RPMI7951 (cell line): ENCODE measurements around the gene CSF2. TPM values are rescaled to one million over a fixed set of nuclear protein-coding genes. Genes with fewer than 3 reads are reported as not detected.
"Not testable (repeated sequence)": the region's sequence is repeated elsewhere in the genome, so short reads cannot be mapped to it uniquely, and the experiment has no call there.

ENCODE experiments used
- DNase-seq: peaks from one replicate; pipeline ENCODE4 v3.0.0-alpha.2; 2012; ENCODE audit warnings: low read depth
- total RNA-seq: library from RNA; depleted of rRNA; stranded (reverse); fragments of >200 nt; shearing (Covaris generic); gene quantifications from 2 replicates; pipeline ENCODE4 v1.2.3, GENCODE V29; 2014; rRNA removed

The CSF2 gene
- total RNA-seq, 1 experiment from 2014 or later, result 4.8 TPM

DNA sequence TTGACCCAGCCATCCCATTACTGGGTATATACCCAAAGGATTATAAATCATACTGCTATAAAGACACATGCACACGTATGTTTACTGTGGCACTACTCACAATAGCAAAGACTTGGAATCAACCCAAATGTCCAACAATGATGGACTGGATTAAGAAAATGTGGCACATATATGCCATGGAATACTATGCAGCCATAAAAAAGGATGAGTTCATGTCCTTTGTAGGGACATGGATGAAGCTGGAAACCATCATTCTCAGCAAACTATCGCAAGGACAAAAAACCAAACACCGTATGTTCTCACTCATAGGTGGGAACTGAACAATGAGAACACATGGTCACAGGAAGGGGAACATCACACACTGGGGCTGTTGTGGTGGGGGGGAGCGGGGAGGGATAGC is 35.4 kb downstream of the CSF2 start:
- not testable (repeated sequence) for DNase-seq

DNA sequence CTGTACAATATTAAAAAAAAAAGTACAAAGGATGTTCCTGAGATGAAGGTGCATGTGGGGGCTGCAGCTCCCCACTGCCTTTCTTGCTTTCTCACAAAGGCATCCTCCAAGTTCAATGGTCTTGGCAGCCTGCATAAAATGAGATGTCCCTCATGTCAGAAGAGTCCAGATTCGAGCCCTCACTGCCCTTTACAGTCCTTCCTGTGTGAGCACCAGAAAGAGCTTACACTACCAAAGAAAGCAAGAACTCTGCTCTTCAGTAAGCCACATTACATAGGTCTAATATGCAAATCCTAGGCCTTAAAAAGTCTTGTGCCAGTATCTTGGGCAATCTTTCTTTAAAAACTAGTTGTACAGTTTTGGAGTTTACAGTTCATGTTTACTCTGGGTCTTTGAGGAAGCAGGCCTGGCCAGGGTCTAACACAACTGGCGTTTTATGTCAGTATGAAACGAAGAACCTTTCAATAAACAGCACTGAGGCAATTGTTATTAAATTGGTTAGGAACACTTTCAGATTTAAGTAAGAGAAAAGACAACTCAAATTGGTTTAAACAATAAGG is 36.0 kb downstream of the CSF2 start:
- no peak for DNase-seq

GRCh38 chr5:132110195-132110594 is 36.6 kb downstream of the CSF2 start:
- DNase-seq, result no peak

DNA sequence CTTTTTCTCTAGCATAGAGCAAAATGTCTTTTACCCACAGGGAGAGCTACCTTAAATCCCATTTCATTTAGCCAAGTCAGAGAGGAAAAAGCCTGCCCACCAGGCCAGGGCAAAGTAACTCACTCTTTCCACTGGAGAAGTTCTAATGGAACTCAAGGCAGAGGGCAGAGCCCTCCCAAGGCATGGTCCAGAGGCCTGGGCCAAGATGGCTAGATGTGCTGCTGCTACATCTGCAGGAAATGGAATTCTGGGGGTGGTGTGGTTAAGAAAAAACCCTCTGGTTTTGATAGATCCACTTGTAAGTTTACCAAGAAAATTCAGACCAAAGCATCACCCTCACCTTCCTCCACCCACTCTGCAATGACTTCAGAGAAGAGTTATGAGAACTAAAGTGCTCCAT is 37.3 kb downstream of the CSF2 start:
- DNase-seq, result no peak

DNA sequence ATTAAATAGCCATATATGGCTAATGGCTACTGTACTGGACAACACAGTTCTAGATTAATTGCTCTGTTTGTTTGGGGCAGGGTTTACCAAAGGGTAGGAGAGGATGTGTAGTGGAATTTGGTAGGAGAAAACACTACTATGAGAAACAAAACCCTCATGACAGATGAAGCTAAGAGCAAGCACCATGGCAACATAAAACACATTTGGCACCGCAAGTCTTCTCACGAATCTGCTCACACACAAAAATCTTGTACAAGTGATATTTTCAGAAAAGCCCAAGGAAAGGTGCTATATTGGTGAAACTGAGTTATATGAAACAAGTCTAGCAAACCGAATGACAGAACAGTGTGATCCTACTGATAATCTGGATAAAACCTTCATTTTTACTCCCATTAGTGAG is 38.5 kb downstream of the CSF2 start:
- DNase-seq, result no peak

DNA sequence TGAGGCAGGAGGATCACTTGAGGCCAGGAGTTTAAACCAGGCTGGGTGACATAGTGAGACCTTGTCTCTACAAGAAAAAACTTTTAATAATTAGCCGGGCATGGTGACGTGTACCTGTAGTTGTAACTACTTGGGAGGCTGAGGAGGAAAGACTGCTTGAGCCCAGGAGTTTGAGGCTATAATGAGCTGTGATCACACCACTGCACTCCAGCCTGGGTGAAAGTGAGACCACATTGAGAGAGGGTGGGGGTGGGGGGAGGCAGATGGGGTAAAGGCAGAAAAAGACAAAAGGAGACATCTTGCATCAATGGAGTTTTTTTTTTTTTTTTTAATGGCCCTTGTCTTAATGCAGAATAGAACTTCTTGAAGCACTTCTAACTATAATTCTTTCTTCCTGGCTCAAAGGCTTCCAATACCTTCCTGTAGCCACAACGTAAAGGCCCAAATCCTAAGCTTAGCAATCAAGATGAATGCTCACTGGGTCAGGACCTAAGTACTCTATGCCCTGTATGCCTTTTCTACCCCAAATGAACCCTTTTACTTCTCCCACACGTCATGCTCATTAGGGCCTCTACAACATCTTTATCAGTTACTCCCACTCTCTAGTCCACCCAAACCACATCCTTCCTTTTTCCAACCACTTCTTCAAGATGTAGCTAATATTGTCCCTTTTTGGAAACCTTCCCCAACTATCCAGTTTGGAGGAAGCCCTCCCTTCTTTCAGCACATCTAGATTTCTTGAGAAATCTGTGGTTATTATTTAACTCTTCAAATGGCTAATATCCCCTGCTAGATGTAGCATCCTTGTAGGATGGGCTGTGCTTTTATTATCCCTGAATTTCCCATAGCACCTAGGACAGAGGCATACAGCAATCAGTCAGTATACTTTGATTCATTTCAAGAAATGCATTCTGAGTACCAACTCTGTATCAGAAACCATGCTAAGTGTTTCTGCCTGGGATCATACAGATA is 40.8 kb downstream of the CSF2 start:
- DNase-seq, result peak; percentile 76

DNA sequence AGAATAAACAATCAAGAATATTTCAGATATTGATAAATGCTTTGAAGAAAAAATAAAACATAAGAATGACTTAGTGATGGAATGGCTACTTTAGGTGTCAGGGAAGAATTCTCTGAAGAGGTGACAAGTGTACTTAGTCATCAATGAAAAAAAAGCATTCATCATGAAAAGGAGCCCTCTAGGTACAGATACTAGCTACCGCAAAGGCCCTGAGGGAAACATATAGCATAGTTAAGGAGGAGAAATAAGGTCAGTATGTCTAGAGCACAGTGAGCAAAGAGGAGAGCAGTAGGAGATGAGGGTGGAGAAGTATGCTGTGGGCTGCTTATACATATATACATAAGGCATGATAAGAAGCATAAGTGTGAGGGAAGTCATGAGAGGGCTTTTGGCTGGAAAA is 41.8 kb downstream of the CSF2 start:
- no peak for DNase-seq

- no peak for DNase-seq
Measured at GRCh38 chr5:132116072-132116471, 42.5 kb downstream of the CSF2 start.

DNA sequence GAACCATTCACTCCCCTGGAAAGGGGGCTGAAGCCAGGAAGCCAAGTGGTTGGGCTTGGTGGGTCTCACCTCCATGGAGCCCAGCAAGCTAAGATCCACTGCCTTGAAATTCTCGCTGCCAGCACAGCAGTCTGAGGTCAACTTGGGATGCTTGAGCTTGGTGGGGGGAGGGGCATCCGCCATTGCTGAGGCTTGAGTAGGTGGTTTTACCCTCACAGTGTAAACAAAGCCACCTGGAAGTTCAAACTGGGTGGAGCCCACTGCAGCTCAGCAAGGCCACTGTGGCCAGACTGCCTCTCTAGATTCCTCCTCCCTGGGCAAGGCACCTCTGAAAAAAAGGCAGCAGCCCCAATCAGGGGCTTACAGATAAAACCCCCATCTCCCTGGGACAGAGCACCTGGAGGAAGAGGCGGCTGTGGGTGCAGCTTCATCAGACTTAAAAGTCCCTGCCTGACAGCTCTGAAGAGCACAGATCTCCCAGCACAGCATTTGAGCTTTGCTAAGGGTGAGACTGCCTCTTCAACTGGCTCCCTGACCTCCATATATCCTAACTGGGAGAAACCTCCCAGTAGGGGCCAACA is 43.4 kb downstream of the CSF2 start:
- DNase-seq, result not testable (repeated sequence)

GRCh38 chr5:132120717-132121116 is 47.1 kb downstream of the CSF2 start:
- not testable (repeated sequence) for DNase-seq

GRCh38 chr5:132122971-132123370 is 49.4 kb downstream of the CSF2 start:
- not testable (repeated sequence) for DNase-seq

DNA sequence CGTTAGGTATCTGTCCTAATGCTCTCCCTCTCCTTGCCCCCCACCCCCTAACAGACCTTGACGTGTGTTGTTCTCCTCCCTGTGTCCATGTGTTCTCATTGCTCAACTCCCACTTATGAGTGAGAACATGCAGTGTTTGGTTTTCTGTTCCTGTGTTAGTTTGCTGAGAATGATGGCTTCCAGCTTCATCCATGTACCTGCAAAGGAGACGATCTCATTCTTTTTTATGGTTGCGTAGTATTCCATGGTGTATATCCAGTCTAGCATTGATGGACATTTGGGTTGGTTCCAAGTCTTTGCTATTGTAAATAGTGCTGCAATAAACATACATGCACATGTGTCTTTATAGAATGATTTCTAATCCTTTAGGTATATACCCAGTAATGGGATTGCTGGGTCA is 50.0 kb downstream of the CSF2 start:
- not testable (repeated sequence) for DNase-seq

Other genes with a start within 250 kb of the CSF2 start
- not detected in 2 replicates for gene MEIKIN, start 128.1 kb upstream of the CSF2 start, total RNA-seq
- gene ACSL6, start 62.1 kb upstream of the CSF2 start, total RNA-seq, result not detected in 2 replicates
- gene IL3, start 13.1 kb upstream of the CSF2 start, total RNA-seq, result not detected in 2 replicates
- 239 and 264 TPM in 2 replicates for gene P4HA2, start 154.1 kb downstream of the CSF2 start, total RNA-seq
- 0.48 TPM in 1 of 2 replicates, not detected in the other for gene PDLIM4, start 183.9 kb downstream of the CSF2 start, total RNA-seq
- gene SLC22A4, start 220.6 kb downstream of the CSF2 start, total RNA-seq, result 6.7 and 6.9 TPM in 2 replicates